HG03280 (cell line): ENCODE measurements around the gene NBEA.
"Not testable (repeated sequence)": the region's sequence is repeated elsewhere in the genome, so short reads cannot be mapped to it uniquely, and the experiment has no call there.

Experiments used
- ATAC-seq: cut with Tn5 transposase; IDR thresholded peaks from one replicate; pipeline ENCODE4 v1.9.1; 2021; ENCODE audit warnings: mild to moderate bottlenecking, moderate library complexity; ENCODE audit not compliant: unreplicated experiment

NBEA gene

DNA sequence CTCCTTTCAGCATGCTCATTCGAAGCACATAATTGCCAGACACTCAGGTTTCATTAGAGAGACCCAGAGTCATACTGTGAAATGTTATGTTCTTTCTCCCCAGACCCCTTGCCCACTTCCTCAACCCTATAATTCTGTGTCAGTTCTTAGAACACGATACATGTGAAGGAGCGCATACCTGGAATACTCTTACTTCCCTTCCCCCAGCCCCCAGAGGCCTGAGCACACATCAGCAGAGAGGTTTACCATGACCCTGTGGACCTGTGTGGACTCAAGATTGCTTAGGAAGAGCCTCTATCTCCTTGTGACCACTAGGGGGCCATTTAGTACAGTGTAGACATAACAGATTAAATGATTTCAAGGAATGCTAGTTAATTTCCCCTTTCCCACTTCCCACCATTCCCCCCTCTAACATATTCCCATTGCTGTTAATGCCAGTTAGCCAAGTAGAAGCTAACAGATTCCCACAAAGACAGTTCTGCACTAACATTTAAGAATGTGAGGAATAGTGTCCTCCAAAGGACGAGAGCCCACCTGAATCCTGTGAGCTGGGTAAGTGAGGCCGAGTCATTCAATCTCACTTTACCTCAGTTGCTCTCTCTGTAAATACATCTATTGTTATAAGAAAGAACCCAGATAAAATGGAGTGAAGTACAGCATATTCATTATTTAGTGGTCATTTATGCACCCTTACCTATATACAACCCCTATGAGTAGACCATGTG is 688.6 kb downstream of the NBEA start:
- peak; percentile 82 for ATAC-seq

DNA sequence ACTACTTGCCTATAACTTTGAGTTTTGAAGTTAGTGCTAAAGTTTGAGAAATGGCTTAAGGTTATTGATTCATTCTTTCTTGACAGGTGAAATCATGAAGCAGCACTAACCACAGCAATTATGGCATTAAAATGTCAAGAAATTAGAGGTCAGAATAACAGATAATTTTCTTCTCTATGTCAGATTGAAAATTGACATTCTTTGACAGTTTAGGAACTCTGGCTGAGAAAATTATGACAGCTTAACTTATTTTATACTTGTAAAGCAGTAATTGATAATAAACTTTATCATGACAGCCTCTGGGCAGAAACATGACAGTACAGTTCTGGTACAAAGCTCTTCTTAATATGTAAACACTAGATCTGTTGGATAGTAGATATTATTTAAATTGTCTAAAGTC is 689.6 kb downstream of the NBEA start:
- no peak for ATAC-seq

DNA sequence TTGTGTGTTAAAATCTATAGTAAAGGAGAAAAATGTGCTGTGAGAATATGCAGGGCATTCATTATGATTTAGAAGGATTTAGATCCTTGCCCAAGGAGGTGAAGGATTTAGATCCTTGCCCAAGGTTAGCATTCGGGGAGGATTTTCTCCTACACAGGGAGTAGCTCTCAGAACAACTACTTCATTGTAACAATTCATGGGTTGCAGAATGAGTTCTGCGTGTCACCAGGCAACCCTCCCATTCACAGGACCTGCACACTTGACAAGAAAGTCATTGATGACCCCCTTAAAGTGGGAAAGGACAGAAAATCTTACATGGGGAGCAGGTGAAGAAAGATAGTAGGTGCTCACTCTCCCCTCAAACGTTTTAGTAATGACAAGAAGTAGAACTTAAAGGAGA is 701.6 kb downstream of the NBEA start:
- no peak for ATAC-seq

DNA sequence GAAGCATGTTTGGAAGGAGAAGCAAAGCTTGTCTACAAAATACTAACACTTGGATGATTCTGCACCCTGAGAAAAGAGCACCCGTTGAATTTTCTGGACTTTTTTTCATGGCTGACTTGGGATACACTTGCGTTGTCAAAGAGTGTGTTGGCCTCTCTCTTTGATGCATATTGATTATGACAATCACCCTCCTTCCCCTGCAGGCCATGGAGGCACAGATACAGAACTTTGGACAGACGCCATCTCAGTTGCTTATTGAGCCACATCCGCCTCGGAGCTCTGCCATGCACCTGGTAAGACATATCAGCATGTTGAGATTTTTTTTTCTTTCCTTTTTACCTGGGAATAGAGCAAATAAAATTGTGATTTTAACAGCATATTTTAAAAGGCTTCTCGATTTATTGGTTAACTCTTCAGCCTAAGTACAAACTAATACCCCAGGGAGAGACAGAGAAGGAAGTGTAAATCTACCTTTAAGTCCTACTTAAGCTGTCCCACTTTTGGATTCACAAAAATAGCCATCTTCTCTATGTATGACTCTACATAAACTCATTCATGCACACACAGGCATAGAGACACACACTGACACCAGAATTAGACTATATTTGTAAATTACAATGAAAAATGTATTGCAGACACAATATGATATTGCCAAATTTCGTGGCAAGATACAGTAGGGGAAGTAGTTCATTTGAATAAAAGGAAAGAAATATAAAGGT is 704.1 kb downstream of the NBEA start:
- no peak for ATAC-seq

DNA sequence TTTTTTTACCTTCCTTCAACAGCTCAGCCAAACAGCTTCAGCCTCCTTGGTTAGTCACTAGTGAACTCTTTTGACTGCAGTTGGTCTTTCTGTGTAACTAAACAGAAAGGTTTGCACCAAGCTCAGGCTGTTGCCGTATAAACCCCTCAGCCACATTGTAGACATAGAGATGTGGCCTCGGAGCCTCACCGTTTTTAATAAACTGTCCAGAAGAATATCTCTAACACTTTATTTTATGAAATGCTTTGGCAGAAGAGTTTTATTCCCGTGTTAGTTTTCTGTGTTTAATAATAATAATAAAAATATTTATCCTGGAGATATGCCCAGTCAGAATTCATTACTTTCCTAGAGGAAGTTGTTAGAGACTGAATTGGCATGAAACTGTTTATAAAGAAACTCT is 706.1 kb downstream of the NBEA start:
- ATAC-seq: no peak

DNA sequence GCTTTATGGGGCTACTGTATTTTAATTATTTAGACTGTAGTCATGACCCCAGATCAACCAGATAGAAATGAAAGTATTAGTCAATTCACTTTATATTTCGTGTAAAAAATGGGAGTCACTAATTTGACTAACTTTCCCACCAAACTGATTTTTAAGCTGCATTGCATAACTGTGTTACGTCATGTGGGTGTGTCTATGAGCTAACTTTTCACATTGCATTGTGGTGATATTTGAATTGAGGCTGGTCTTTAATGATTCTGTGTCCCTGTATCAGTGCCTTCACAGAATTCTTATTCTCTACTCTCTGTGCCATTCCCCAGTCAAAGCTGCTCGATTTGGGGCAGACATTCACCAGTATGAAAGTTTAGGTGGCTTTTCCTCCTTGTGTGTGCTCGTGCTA is 707.1 kb downstream of the NBEA start:
- ATAC-seq: no peak

DNA sequence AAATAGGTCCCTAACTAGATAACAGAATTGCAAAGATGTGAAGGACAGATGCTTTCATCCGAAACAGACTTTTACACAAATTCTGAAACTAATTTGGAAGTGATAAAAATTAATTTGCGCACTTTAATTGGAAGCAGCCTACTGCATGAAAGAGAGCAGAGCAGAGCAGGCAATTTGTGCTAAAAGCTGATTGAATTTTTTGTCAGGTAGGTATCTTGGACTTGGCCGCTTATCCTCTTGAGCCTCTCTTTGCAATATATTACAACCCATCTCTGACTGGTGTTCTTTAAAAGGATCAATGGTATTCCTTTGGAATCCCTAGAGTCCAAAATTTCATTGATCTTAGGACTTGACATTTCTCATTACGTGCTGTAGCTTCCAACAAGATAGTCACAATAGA is 717.7 kb downstream of the NBEA start:
- no peak for ATAC-seq

DNA sequence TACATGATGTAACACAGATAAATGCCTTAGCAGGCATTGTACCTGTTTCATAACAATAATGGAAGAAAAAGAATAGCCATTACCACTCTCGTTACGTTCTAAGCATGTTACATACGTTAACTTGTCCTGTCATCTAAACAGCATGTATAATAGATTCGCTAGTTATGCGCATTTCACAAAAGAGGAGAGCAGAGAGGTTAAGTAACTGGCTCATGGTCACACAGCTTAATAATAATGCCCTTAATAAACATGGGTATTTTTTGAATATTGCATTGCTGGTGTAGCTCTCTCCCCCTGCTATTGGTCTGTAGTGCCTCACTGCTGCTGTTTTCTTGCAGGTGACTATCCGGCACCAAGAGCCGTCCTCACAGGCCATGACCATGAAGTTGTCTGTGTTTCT is 722.7 kb downstream of the NBEA start:
- ATAC-seq: no peak

DNA sequence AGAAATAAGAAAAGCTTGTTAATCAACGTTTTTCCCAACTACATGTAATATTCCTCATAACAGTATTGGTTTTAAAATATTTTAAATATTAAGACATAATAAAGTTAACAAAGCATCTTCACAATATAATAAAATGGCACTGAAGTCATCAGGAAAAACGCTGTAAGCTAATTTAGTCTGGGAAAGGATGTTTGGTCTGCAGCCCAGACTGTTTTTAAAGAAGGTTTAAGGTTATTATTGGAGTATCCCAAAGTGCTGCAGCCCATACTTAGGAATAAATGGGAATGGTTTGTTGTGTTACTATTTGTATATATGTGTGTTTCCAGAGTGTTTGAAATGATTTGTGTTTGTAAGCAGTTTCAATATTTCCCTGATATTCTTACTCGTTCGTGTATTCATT is 727.3 kb downstream of the NBEA start:
- no peak for ATAC-seq

DNA sequence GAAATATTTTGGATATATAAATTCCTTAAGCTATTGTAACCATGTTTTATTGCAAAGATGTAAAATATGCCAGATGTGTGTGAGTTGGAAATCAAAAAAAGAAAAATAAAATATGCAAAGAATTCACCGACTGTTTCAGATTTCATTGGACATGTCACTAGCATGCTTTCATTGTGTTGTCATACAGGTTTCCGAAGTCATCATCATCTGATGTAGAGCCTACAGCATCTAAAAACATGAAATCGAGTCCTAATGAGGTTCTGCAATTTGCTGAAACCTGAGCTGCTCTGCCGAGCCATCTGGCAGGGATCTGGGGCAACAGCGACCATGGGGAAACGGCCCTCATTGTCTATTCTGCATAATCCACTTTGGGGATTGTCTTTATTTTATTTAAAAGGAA is 730.5 kb downstream of the NBEA start:
- no peak for ATAC-seq

DNA sequence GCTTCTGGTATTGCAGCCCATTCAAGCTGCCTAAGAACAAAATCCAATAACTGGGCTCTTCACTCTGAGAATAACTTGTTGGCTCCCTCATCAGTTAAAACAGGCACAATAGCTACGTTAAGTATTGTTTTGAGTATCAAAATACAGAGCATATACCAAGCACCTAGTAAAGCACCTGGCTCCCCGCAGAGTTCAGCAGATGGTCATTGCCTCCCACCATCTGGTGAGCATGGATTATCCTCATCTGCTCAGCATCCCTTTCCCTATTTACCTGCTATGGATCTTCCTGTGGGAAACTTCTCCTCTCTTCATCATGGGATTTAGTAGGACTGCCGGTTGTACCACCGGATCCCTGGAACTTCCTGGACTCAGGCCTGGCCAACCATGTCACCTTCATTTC is 733.6 kb downstream of the NBEA start:
- no peak for ATAC-seq

DNA sequence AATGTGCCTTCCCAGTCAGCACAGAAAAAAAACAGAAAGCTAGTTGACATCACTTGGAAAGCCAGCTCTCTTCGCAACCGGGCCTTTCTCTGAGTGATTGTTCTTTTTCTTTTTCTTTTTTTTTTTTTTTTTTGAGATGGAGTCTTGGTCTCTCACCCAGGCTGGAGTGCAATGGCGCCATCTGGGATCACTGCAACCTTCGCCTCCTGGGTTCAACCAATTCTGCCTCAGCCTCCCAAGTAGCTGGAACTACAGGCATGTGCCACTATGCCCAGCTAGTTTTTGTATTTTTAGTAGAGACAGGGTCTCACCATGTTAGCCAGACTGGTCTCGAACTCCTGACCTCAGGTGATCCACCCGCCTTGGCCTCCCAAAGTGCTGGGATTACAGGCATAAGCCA is 735.8 kb downstream of the NBEA start:
- not testable (repeated sequence) for ATAC-seq

DNA sequence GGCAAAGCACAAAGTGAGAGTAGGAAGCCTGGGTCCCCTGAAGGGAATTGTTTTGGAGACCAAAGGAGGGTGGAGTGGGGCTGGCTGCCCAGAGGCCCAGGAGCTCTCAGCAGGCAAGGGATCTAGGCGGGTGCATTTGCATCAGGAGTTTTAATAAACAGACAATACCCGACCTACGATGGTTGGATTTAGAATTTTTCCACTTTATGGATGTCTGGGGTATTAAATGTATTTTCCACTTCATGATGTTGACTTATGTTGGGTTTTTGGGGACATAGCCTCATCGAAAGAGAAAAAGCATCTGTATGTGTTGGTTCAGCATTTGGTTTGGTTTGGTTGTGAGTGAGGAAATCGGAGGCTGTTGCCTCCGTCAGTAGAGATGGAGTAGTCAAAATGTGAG is 739.6 kb downstream of the NBEA start:
- ATAC-seq: no peak

DNA sequence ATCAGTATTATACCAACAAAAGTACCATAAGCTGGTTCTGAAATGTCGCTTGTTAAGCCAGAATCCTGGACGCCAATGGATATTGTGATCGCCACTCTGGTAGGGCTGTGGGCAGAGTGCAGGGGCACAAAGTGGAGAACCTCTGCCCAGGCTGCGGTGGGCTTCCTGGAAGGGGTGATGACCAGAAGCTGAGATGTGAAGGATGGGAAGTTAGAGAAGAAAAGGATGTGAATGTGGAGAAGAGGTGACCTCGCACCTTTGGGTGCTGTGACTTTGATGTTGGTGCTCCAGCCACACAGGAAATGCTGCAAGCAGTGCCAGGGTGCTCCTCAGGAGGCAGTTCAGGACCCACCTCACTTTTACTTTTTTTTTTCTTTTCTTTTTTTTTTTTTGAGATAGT is 742.4 kb downstream of the NBEA start:
- no peak for ATAC-seq

DNA sequence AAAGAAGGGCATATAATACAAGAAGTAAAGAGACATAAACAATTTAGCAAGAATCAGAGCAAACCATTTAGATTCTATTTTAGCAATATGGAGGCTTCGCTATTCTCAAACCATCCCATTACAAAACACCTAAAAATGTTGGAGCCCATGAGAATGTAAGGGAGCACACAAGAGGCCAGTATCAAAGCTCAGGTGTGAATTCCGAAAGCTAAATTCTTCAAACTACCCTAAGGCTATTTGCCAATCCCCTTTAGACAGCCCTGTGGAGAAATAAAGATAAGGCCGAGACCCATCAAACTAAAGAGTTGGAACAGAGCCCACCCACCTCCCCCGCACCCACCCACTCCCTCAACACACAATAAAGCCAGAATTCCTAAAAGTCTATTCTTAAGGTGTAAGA is 745.3 kb downstream of the NBEA start:
- ATAC-seq: no peak

DNA sequence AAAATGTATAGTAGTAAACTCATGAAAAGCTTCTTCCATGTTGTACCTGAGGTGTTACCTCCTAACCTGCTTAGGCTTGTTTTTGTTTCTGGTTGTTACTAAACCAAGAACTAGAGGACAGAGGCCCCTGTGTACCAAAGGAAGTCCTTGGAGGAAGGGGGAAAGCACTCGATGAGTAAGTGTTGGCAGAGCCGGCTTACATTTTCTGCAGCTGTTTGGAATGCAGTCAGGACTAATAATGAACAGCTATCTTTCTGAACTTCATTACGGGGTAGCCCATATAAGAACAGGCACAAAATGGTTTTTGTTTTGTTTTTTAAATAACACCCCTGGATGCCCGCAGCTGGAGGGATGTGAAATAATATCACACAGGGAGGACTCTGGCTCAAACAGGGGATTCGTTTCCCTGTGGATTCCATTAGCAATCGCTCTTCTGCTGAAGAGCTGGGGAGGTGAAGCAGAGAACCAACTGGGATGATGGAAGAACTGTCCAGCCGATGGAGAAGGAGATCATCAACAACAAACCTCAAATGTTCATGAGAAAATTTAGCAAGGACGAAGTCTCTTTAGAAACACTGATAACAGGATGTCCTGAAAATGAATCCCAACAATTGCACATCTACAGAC is 748.6 kb downstream of the NBEA start:
- ATAC-seq: no peak

DNA sequence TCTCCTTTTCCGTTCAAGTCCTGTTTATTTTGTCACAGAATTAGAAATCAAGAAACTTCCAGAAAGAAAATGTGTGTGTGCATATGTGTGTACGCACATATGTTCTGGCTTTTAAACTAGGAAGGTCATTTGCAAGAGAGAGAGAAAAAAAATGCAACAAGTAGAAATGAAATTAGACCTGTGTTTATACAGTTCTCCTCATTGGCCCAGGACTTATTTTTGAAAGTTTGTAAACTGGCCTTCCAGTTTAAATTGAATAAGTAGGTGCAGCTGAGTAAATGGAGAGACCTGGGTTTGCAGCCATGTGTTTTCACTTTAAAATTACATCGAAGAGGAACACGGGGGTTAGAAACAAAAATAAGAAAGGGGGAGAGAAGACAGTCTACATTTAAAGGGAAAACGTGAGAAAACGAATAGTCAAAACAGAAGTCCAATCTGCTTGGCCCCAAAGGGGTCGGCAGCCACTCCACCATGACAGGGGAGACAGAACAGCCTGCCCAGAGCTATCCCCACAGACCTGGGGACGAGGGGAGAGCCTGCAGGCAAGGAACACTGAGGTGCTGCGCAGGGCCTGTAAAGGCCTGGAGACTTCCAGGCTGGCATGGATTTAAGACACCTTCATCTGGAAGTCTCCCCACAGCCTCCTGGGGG is 751.2 kb downstream of the NBEA start:
- ATAC-seq: no peak

DNA sequence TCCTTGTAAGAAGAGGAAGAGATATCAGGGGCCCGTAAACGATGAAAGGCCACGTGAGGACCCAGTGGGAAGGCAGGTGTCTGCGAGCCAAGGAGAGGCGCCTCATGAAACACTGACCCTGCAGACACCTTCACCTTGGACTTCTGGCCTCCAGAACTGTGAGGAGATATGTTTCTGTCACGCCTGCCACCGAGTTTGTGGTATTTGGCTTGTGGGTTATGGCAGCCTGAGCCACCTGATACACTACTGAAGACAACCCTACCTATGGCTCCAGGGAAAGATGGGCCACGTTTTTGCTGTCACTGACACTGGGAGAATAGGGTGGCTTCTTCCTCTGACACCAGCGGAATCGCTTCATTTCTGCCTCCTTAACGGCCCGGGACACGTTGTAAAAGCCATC is 752.0 kb downstream of the NBEA start:
- ATAC-seq: no peak

DNA sequence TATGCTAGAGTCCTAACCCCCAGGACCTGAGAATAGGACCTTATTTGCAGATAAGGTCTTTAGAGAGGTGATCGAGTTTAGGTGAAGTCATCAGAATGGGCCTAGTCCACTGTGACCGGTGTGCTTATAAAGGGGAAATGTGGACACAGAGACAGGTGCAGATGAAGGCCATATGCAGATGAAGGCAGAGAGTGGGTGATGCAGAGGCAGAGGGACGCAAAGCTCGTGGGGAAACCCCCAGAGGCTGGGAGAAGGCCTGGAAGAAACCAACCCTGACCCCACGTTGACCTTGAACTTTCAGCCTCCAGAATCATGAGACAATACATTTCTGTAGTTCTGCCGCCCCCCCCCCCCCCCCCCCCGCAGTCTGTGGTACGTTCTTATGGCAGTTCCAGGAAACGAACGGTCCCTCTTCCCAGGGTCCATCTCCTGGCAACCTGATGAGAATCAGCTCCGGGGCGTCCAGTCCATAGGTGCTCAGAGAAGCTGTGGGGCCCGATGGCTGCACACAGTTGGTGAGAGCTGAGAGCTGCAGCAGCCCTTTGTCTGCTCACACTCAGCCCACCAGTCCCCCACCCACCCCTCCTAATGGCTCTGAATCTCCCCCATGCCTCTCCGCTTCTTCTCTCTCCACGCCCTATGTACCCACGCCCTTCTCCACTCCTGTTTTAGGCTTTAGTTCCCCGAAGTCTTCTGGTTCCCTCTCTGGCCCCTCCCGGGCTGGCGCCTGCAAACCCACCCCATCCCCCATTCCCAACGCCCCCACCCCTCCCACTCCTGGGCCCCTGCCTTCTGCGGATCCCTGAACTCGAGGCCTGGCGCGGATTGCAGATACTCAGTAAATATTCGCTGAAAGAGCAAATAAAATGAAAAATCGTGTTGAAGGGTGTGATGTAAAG is 752.7 kb downstream of the NBEA start:
- ATAC-seq: peak; percentile 47

DNA sequence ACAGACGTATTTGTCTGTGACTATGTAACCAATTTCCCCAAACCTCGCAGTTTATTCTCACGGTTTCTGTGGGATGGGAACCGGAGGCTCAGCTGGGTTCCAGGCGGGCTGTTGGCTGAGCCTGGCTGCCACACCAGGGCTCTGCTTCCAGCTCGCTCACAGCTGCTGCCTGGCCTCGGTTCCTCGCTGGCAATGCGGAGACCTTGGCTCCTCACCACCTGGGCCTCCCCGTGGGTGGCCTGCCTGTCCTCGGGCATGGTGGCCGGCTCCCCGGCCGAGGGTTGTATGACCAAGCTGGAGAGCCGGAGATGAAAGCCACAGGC is 753.3 kb downstream of the NBEA start:
- no peak for ATAC-seq

DNA sequence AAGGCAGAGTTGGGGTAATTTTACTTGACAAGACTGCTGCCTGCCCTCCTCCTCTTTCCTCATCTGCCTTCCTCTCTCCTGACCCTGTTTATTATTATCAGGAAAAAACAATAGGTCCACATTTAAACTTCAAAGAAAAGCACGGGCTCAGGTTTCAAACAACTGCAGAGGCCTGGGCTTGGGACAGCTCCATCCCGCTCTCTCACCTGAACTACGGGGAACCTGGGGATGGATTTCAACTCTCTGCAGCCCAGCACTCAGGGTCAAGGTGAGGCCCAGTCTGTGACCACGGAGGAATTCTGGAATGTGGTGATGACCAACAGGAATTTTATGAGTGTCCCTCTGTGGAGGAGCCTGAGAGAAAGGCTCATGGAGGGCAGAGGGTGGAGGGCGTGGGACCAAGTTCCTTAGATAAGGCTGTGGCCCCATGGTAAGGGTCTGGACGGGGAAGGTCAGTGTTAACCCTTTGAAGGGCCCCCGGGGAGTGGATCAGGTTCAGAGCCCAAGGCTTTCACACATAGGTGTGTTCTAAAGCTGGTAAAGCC is 755.2 kb downstream of the NBEA start:
- ATAC-seq: no peak
